IMR-90 (cell line): Measurements from ENCODE around the gene UBAP2L. TPM values are rescaled to one million over a fixed set of nuclear protein-coding genes. Genes with fewer than 3 reads are reported as not detected.

ENCODE experiments used
- ATAC-seq: fragments of 200-7000 bp; cut with Tn5 transposase; 2 replicates; pipeline ENCODE4 v1.9.1; 2020; ENCODE audit warnings: low read depth, mild to moderate bottlenecking, moderate library complexity
- BruUV-seq: library from RNA; stranded (reverse); fragments of 400-500 nt; replicated peaks from 2 replicates; lab custom pipeline; 2021; lab: Mats Ljungman, UMichigan
- CTCF ChIA-PET: fragments of 300-600 bp; formaldehyde crosslinking; extraction: SDS; loops from one replicate; lab custom pipeline; 2021; ENCODE audit warnings: antibody characterized with exemption; lab: Yijun Ruan, JAX
- POLR2A ChIA-PET: fragments of 300-600 bp; sonication (Branson Sonifier 250); formaldehyde crosslinking; loops from one replicate; lab custom pipeline; 2022; ENCODE audit warnings: antibody characterized with exemption; ENCODE audit not compliant: unreplicated experiment; lab: Charles Lee
- DNase-seq: peaks from one replicate; pipeline ENCODE4 v3.0.0; 2013
- H2AFZ ChIP-seq: replicated peaks from 2 replicates; pipeline ENCODE3; 2013; ENCODE audit warnings: low read length, mild to moderate bottlenecking; ENCODE audit not compliant: poor library complexity
- H2AK5ac ChIP-seq: 2 replicates; pipeline ENCODE4 v1.6.1; 2013; ENCODE audit warnings: low read depth, low read length, inconsistent platforms
- H2AK9ac ChIP-seq: replicated peaks from 2 replicates; pipeline ENCODE3; 2013; ENCODE audit warnings: mild to moderate bottlenecking, low read depth, low read length, moderate library complexity; ENCODE audit not compliant: poor library complexity
- H2BK120ac ChIP-seq: 2 replicates; pipeline ENCODE4 v1.6.1; 2013; ENCODE audit warnings: low read depth, low read length, inconsistent platforms
- H2BK15ac ChIP-seq: 3 replicates; pipeline ENCODE4 v1.6.1; 2013; ENCODE audit warnings: low read depth, low read length, inconsistent platforms
- H2BK20ac ChIP-seq: 2 replicates; pipeline ENCODE4 v1.6.1; 2013; ENCODE audit warnings: low read depth, mild to moderate bottlenecking, inconsistent platforms, low read length, moderate library complexity
- H2BK5ac ChIP-seq: 2 replicates; pipeline ENCODE4 v1.6.1; 2013; ENCODE audit warnings: mild to moderate bottlenecking, low read depth, low read length, inconsistent platforms; ENCODE audit not compliant: poor library complexity, severe bottlenecking
- H3K14ac ChIP-seq: replicated peaks from 2 replicates; pipeline ENCODE4 v1.6.1; 2013; ENCODE audit warnings: low read depth, low read length, inconsistent platforms
- H3K18ac ChIP-seq: 2 replicates; pipeline ENCODE4 v1.6.1; 2013; ENCODE audit warnings: low read depth, low read length, control low read depth
- H3K23ac ChIP-seq: 2 replicates; pipeline ENCODE4 v1.6.1; 2013; ENCODE audit warnings: low read depth, low read length, inconsistent platforms
- H3K27ac ChIP-seq: 2 replicates; pipeline ENCODE4 v1.5.1; 2013; ENCODE audit warnings: mild to moderate bottlenecking, control low read depth, low read length; ENCODE audit not compliant: insufficient read depth
- H3K27me3 ChIP-seq: 2 replicates; pipeline ENCODE4 v1.6.1; 2013; ENCODE audit warnings: low read length; ENCODE audit not compliant: control insufficient read depth, insufficient read depth
- H3K36me3 ChIP-seq: 2 replicates; pipeline ENCODE4 v1.6.1; 2013; ENCODE audit warnings: low read length, mixed read lengths; ENCODE audit not compliant: control insufficient read depth, insufficient read depth
- H3K4ac ChIP-seq: 2 replicates; pipeline ENCODE4 v1.6.1; 2013; ENCODE audit warnings: low read depth, low read length, inconsistent platforms
- H3K4me1 ChIP-seq: 2 replicates; pipeline ENCODE4 v1.6.1; 2013; ENCODE audit warnings: low read length, mixed read lengths; ENCODE audit not compliant: control insufficient read depth, insufficient read depth
- H3K4me2 ChIP-seq: 2 replicates; pipeline ENCODE4 v1.6.1; 2013; ENCODE audit warnings: low read depth, mild to moderate bottlenecking, control low read depth, low read length, moderate library complexity
- H3K4me3 ChIP-seq: 2 replicates; pipeline ENCODE4 v1.5.1; 2013; ENCODE audit warnings: low read depth, mild to moderate bottlenecking, control low read depth, low read length, moderate library complexity; ENCODE audit not compliant: insufficient read depth
- H3K56ac ChIP-seq: 2 replicates; pipeline ENCODE4 v1.6.1; 2013; ENCODE audit warnings: low read length, inconsistent platforms; ENCODE audit not compliant: insufficient read depth; ENCODE audit errors: extremely low read depth
- H3K79me1 ChIP-seq, 2 experiments: 2 replicates each; pipeline ENCODE4 v1.6.1; 2013; ENCODE audit warnings: low read length in 2 of 2, inconsistent platforms in 1 of 2, low read depth in 1 of 2
- H3K9ac ChIP-seq: 2 replicates; pipeline ENCODE4 v1.6.1; 2013; ENCODE audit warnings: low read depth, low read length, control low read depth
- H3K9me1 ChIP-seq: 2 replicates; pipeline ENCODE4 v1.6.1; 2013; ENCODE audit warnings: low read length, inconsistent platforms; ENCODE audit not compliant: insufficient read depth
- H3K9me3 ChIP-seq: 2 replicates; pipeline ENCODE4 v1.6.1; 2013; ENCODE audit warnings: low read length; ENCODE audit not compliant: control insufficient read depth, insufficient read depth
- H4K20me1 ChIP-seq: 2 replicates; pipeline ENCODE4 v1.6.1; 2013; ENCODE audit warnings: low read length, inconsistent platforms; ENCODE audit not compliant: insufficient read depth
- H4K5ac ChIP-seq: 2 replicates; pipeline ENCODE4 v1.6.1; 2013; ENCODE audit warnings: mild to moderate bottlenecking, low read depth, low read length, control low read depth
- H4K8ac ChIP-seq, 2 experiments: 2 replicates each; pipeline ENCODE4 v1.6.1; 2013; ENCODE audit warnings: low read depth in 2 of 2, low read length in 2 of 2, control low read depth in 1 of 2, inconsistent platforms in 1 of 2
- H4K91ac ChIP-seq: 2 replicates; pipeline ENCODE4 v1.6.1; 2013; ENCODE audit warnings: low read depth, low read length, inconsistent platforms; ENCODE audit not compliant: insufficient read depth
- BHLHE40 ChIP-seq: fragments of 150-350 bp; IDR thresholded peaks from 2 replicates; pipeline ENCODE4 v1.6.1; 2016; ENCODE audit warnings: mild to moderate bottlenecking, low read depth, low read length
- CHD1 ChIP-seq: IDR thresholded peaks from 2 replicates; pipeline ENCODE4 v1.6.1; 2012; ENCODE audit warnings: low read depth, low read length, improper control_type of control experiment
- FOS ChIP-seq: fragments of 150-350 bp; IDR thresholded peaks from 2 replicates; pipeline ENCODE4 v1.6.1; 2016; ENCODE audit warnings: low read depth, low read length
- MAFK ChIP-seq: IDR thresholded peaks from 2 replicates; pipeline ENCODE4 v1.6.1; 2012; ENCODE audit warnings: low read depth, low read length, improper control_type of control experiment
- NFE2L2 ChIP-seq: fragments of 150-350 bp; IDR thresholded peaks from 2 replicates; pipeline ENCODE4 v1.6.1; 2016; ENCODE audit warnings: low read depth, mild to moderate bottlenecking, low read length
- POLR2A ChIP-seq: IDR thresholded peaks from 2 replicates; pipeline ENCODE4 v1.6.1; 2012; ENCODE audit warnings: mild to moderate bottlenecking, low read depth, low read length
- RCOR1 ChIP-seq: IDR thresholded peaks from 2 replicates; pipeline ENCODE4 v1.6.1; 2012; ENCODE audit warnings: mild to moderate bottlenecking, low read length, improper control_type of control experiment; ENCODE audit not compliant: insufficient replicate concordance
- RFX5 ChIP-seq: IDR thresholded peaks from 2 replicates; pipeline ENCODE4 v1.8.0; 2012; ENCODE audit warnings: low read depth, mild to moderate bottlenecking, low read length, moderate library complexity
- WGBS, 2 experiments: methylation state at CpG; one replicate each; pipeline versions ENCODE4 v1.1.5 to v1.1.7; 2013; ENCODE audit warnings: missing lambda C conversion rate in 2 of 2; ENCODE audit not compliant: insufficient read length in 1 of 2; ENCODE audit errors: extremely low coverage in 2 of 2; 5-methylcytosine and 5-hydroxymethylcytosine counted together
- dilution Hi-C: fragments of 300-500 bp; cut with HindIII; formaldehyde crosslinking; loops from one replicate; pipeline ENCODE4 v1.14.3; 2018; ENCODE audit warnings: low sequenced_read_pairs; ENCODE audit not compliant: unreplicated experiment
- in situ Hi-C: fragments of 300-500 bp; cut with MboI; formaldehyde crosslinking; loops from 3 replicates; pipeline ENCODE4 v1.14.3; 2019; ENCODE audit warnings: low sequenced_read_pairs, inconsistent platforms, mixed read lengths
- intact Hi-C: fragments of 100-400 bp; cut with micrococcal nuclease; formaldehyde crosslinking; loops from 2 replicates; pipeline ENCODE4 v1.10.0; 2022
- polyA plus RNA-seq, 3 experiments: library from polyadenylated mRNA; depleted of rRNA; stranded (reverse); fragments of >200 nt; gene quantifications; 2 replicates each; pipeline ENCODE4 v1.2.3, GENCODE V29; 2012; ENCODE audit warnings: low replicate concordance in 1 of 3
- total RNA-seq: library from RNA; depleted of rRNA; stranded (reverse); fragments of >200 nt; gene quantifications from 2 replicates; pipeline ENCODE4 v1.2.3, GENCODE V29; 2012
- TF ChIP-seq, protein P1 (sequence below): conservative IDR thresholded peaks from 2 replicates; pipeline ENCODE4 v1.5.1; 2012; ENCODE audit warnings: mild to moderate bottlenecking, low read depth, low read length, improper control_type of control experiment
- TF ChIP-seq, protein P2 (sequence below): fragments of 150-350 bp; IDR thresholded peaks from 2 replicates; pipeline ENCODE4 v1.6.1; 2017; ENCODE audit warnings: mild to moderate bottlenecking, antibody characterized with exemption, low read length, low read depth

The UBAP2L gene
- total and polyA plus RNA-seq, 2 of the 4 experiments (the other 2 are of a cell fraction), result 57.5 to 149 TPM

DNA sequence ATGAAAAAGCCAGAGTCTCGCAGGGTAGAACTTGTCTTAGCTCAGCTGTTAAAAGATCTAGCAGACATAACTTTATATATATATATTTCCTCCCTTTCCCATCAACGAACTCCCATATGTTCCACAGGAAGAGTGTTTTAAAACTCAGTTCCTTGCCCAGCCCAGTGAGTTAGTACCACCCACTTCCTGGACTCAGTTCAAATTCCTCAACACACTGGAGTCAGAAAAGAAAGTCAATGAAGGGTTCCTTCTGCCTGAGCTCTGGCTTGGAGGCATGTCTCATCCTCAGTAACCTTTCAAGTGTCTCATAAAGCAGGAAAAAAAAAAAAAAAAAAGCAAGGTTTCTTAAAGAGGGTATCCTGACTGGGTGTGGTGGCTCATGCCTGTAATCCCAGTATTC is 44.4 kb upstream of the UBAP2L start:
- Histone ChIP-seq H3K9me3 (no peaks in the 10 kb centered on the region), H2AK5ac (no peak overlapping the region), H2AFZ (no peak overlapping the region), H3K36me3 (peaks cover 40% of the 10 kb centered on the region), H3K27ac (no peak overlapping the region), H4K20me1 (peaks cover 97% of the 10 kb centered on the region), H4K91ac (no peak overlapping the region), H3K79me1 (peaks cover 18 to 47% of the 10 kb centered on the region in 2 experiments), H3K9ac (no peak overlapping the region), H4K8ac (no peak overlapping the region), H3K9me1 (peaks cover 11% of the 10 kb centered on the region), H3K4ac (no peak overlapping the region), H2BK15ac (no peak overlapping the region), H3K4me1 (peaks cover 22% of the 10 kb centered on the region), H2AK9ac (no peak overlapping the region), H3K18ac (no peak overlapping the region), H3K23ac (no peak overlapping the region), H4K5ac (no peak overlapping the region), H3K14ac (no peak overlapping the region), H2BK5ac (no peak overlapping the region), H2BK20ac (no peak overlapping the region), H3K27me3 (no peaks in the 10 kb centered on the region), H3K56ac (no peak overlapping the region), H2BK120ac (no peak overlapping the region), H3K4me2 (no peak overlapping the region), H3K4me3 (no peak overlapping the region)
- TF ChIP-seq POLR2A (no peak), BHLHE40 (no peak), NFE2L2 (no peak), MAFK (no peak), RCOR1 (no peak), RFX5 (no peak), CHD1 (no peak), FOS (no peak)
- TF ChIP-seq, protein P1, sequence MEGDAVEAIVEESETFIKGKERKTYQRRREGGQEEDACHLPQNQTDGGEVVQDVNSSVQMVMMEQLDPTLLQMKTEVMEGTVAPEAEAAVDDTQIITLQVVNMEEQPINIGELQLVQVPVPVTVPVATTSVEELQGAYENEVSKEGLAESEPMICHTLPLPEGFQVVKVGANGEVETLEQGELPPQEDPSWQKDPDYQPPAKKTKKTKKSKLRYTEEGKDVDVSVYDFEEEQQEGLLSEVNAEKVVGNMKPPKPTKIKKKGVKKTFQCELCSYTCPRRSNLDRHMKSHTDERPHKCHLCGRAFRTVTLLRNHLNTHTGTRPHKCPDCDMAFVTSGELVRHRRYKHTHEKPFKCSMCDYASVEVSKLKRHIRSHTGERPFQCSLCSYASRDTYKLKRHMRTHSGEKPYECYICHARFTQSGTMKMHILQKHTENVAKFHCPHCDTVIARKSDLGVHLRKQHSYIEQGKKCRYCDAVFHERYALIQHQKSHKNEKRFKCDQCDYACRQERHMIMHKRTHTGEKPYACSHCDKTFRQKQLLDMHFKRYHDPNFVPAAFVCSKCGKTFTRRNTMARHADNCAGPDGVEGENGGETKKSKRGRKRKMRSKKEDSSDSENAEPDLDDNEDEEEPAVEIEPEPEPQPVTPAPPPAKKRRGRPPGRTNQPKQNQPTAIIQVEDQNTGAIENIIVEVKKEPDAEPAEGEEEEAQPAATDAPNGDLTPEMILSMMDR, result no peak
- TF ChIP-seq, protein P2, sequence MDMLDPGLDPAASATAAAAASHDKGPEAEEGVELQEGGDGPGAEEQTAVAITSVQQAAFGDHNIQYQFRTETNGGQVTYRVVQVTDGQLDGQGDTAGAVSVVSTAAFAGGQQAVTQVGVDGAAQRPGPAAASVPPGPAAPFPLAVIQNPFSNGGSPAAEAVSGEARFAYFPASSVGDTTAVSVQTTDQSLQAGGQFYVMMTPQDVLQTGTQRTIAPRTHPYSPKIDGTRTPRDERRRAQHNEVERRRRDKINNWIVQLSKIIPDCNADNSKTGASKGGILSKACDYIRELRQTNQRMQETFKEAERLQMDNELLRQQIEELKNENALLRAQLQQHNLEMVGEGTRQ, result no peak
- dilution Hi-C loops (no loop called here), in situ Hi-C loops (no loop called here), intact Hi-C loops (no loop called here)
- no TSS peak for BruUV-seq
- DNase-seq (peak; percentile 85), ATAC-seq (peak; percentile 81)
- POLR2A ChIA-PET, result no interaction called here
- WGBS, 2 experiments, result no CpG with 5 or more reads among the region's 2 CpGs
- CTCF ChIA-PET, result no interaction called here
